Lower leg skin (tissue), 3 donors: Measurements from ENCODE around the gene AGAP9.
"Not testable (repeated sequence)": the region's sequence is repeated elsewhere in the genome, so short reads cannot be mapped to it uniquely, and the experiment has no call there.

Experiments used
- CTCF ChIP-seq, 3 donors: fragments of 450-650 bp; IDR thresholded peaks; one replicate each; pipeline ENCODE4 v1.5.1; 2016; ENCODE audit warnings: antibody characterized with exemption in 3 of 3, mild to moderate bottlenecking in 3 of 3, moderate library complexity in 2 of 3
- POLR2A ChIP-seq, 2 donors: fragments of 450-650 bp; IDR thresholded peaks; one replicate each; pipeline ENCODE4 v1.6.1; 2016 to 2017; ENCODE audit warnings: antibody characterized with exemption in 2 of 2, mild to moderate bottlenecking in 1 of 2, moderate library complexity in 1 of 2

GRCh38 chr10:47482367-47482766 lies 41.1 kb downstream of the AGAP9 start:
- not testable (repeated sequence) for TF ChIP-seq CTCF, POLR2A (IDR thresholded peaks at IDR 0.05)
